ENCODE data around the gene LRMDA. TPM values are rescaled to one million over a fixed set of nuclear protein-coding genes. Genes with fewer than 3 reads are reported as not detected.

LRMDA gene
- total RNA-seq, 3 donors from 2014 or later (not counting 1 experiment from before 2014, with no cell fraction given), result 1.4 to 2.4 (median 2.1) TPM

- Histone ChIP-seq H3K36me3 (ENCODE audit: control insufficient read depth, insufficient read depth, low read length) (no peaks in the 10 kb centered on the region), H3K4me1 (ENCODE audit: control insufficient read depth, insufficient read depth, low read length) (no peaks in the 10 kb centered on the region), H3K9me3 (ENCODE audit: control insufficient read depth, insufficient read depth, low read length) (no peaks in the 10 kb centered on the region), H3K27ac (ENCODE audit: low read length) (no peak overlapping the region), H3K4me3 (ENCODE audit: low read length) (no peak overlapping the region), H3K27me3 (ENCODE audit: control insufficient read depth, insufficient read depth, low read length) (no peaks in the 10 kb centered on the region)
- DNase-seq (no peak), ATAC-seq (no peak)
- H3K36me3 Mint-ChIP-seq, result no peaks in the 10 kb centered on the region
- 85% methylated on average over 1 of the region's 1 CpG for WGBS (ENCODE audit: insufficient coverage)
- TF ChIP-seq CTCF (IDR thresholded peaks at IDR 0.05), result no peak
- peaks cover 0 to 3% of the 10 kb centered on the region in 2 donors for H3K4me1 Mint-ChIP-seq
- H3K27me3 Mint-ChIP-seq (ENCODE audit: low read depth in 2 of 2), result peaks cover 0 to 15% of the 10 kb centered on the region in 2 donors
- H3K4me3 Mint-ChIP-seq, result no peak overlapping the region
- no peak overlapping the region for H3K27ac Mint-ChIP-seq
- H3K9me3 Mint-ChIP-seq, result peaks cover 5 to 6% of the 10 kb centered on the region in 2 donors
- intact Hi-C loops (cut with micrococcal nuclease), result no loop called here
Observed at GRCh38 chr10:76336213-76336963, 905.0 kb downstream of the LRMDA start.

GRCh38 chr10:76337641-76338040, 906.2 kb downstream of the LRMDA start:
- Mint-ChIP-seq H3K9me3 (peaks cover 6% of the 10 kb centered on the region in 2 donors), H3K27ac (no peak overlapping the region), H3K36me3 (no peaks in the 10 kb centered on the region), H3K4me3 (no peak overlapping the region), H3K4me1 (peaks cover 0 to 3% of the 10 kb centered on the region in 2 donors), H3K27me3 (ENCODE audit: low read depth in 2 of 2) (peaks cover 0 to 12% of the 10 kb centered on the region in 2 donors)
- intact Hi-C loops (cut with micrococcal nuclease), result no loop called here
- DNase-seq, result no peak
- no peak overlapping the region for H3K27ac ChIP-seq (ENCODE audit: low read length)
- ATAC-seq, result no peak
- H3K4me3 ChIP-seq (ENCODE audit: low read length), result no peak overlapping the region
- no peaks in the 10 kb centered on the region for H3K27me3 ChIP-seq (ENCODE audit: control insufficient read depth, insufficient read depth, low read length)
- H3K9me3 ChIP-seq (ENCODE audit: control insufficient read depth, insufficient read depth, low read length), result no peaks in the 10 kb centered on the region
- no peaks in the 10 kb centered on the region for H3K36me3 ChIP-seq (ENCODE audit: control insufficient read depth, insufficient read depth, low read length)
- WGBS (ENCODE audit: insufficient coverage), result 64% methylated on average over 1 of the region's 1 CpG
- H3K4me1 ChIP-seq (ENCODE audit: control insufficient read depth, insufficient read depth, low read length), result no peaks in the 10 kb centered on the region
- TF ChIP-seq CTCF (IDR thresholded peaks at IDR 0.05), result no peak

GRCh38 chr10:76338187-76338586, 906.8 kb downstream of the LRMDA start:
- intact Hi-C loops (cut with micrococcal nuclease), result no loop called here
- H3K4me1 Mint-ChIP-seq, result peaks cover 0 to 3% of the 10 kb centered on the region in 2 donors
- WGBS (ENCODE audit: insufficient coverage), result 75% methylated on average over 1 of the region's 2 CpGs
- DNase-seq (no peak), ATAC-seq (no peak)
- Histone ChIP-seq H3K4me3 (ENCODE audit: low read length) (no peak overlapping the region), H3K9me3 (ENCODE audit: control insufficient read depth, insufficient read depth, low read length) (no peaks in the 10 kb centered on the region), H3K27me3 (ENCODE audit: control insufficient read depth, insufficient read depth, low read length) (no peaks in the 10 kb centered on the region), H3K27ac (ENCODE audit: low read length) (no peak overlapping the region), H3K36me3 (ENCODE audit: control insufficient read depth, insufficient read depth, low read length) (no peaks in the 10 kb centered on the region), H3K4me1 (ENCODE audit: control insufficient read depth, insufficient read depth, low read length) (no peaks in the 10 kb centered on the region)
- no peak for TF ChIP-seq CTCF (IDR thresholded peaks at IDR 0.05)
- H3K36me3 Mint-ChIP-seq, result no peaks in the 10 kb centered on the region
- no peak overlapping the region for H3K4me3 Mint-ChIP-seq
- no peak overlapping the region for H3K27ac Mint-ChIP-seq
- H3K9me3 Mint-ChIP-seq, result peaks cover 6% of the 10 kb centered on the region in 2 donors
- H3K27me3 Mint-ChIP-seq (ENCODE audit: low read depth in 2 of 2), result peaks cover 0 to 12% of the 10 kb centered on the region in 2 donors

All from natural killer cell (primary cell).